ENCODE results near the gene MANEAL.

The MANEAL gene

GRCh38 chr1:37792943-37793686 lies 532 bp upstream of the MANEAL start:
- DNase-seq = no peak

DNA sequence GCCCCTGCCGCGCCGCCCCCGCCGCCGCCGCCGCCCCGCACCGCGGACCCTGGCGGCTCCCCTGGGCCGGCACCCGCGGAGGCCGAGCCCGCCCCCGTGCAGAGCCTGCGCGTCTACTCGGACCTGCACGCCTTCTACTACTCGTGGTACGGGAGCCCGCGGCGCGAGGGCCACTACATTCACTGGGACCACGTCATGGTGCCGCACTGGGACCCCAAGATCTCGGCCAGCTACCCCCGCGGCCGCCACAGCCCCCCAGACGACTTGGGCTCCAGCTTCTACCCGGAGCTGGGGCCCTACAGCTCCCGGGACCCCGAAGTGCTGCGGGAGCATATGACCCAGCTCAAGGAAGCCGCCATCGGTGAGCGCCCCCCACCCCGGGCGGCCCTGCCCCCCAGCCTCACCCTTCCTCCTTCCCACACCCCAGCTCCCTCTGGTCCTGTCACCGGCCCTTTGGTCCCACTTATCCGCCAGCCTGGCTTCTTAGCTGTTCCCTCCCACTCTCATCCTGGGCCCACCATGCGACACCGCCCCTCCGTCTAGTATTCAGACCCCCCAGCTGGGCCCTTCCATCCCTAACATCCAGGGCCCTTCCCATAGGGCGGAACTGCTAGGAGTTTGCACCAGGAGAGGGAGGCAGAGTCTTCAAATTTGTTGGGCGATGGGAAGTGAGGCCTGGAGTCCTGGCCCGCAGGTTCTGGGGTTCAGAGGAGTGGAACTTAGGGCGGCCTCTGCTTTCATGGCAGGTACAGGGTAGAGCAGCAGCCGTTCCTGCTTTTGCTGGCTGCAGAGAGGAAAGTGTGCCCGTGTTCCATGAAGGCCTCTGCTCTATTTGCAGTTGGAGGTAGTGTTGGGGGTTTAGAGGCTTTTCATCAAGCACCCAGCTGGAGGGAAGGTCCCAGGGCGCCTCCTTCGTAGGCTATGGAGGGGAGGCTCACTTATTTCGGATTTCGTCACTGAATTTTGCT lies 1.0 kb downstream of the MANEAL start:
- DNase-seq = no peak

GRCh38 chr1:37795340-37796125 lies 1.9 kb downstream of the MANEAL start:
- peak in 2 of 4 experiments; percentile 6 to 23 for DNase-seq

DNA sequence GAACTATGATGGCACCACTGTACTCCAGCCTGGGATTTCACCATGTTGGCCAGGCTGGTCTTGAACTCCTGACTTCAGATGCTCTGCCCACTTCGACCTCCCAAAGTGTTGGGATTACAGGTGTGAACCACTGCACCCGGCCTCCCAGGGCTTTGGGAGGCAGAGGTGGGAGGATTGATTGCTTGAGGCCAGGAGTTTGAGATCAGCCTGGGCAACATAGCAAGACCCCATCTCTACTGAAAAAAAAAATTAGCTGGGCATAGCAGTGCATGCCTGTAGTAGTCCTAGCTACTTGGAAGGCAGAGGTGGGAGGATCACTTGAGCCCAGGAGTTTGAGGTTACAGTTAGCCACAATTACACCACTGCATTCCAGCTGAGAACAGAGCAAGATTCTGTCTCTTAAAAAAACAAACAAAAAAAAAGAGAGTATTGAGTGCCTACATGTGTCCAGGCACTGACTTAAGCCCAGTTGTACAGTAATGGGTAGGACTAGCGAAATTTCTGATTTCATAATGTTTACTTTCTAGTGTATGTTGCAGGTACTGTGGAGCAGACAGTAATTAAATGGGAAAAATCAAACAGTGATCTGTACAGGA lies 4.2 kb downstream of the MANEAL start:
- DNase-seq = no peak

DNA sequence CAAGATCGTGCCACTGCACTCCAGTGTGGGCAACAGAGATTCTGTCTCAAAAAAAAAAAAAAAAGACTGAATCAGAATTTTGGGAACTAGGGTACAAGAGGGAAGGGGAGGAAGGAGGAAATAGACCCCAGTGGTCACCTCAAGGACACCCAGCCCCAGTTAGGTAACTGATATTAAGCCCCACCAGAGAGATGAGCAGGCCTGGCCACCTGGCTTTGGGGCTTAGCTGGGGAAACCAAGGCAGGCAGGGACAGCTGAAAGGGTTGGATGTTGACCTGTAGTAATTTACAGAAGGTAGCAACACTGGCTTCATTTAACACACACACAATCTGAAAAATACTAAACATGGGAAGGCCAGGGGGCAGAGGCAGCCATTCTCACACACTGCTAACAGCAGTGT lies 8.8 kb downstream of the MANEAL start:
- no peak for DNase-seq

DNA sequence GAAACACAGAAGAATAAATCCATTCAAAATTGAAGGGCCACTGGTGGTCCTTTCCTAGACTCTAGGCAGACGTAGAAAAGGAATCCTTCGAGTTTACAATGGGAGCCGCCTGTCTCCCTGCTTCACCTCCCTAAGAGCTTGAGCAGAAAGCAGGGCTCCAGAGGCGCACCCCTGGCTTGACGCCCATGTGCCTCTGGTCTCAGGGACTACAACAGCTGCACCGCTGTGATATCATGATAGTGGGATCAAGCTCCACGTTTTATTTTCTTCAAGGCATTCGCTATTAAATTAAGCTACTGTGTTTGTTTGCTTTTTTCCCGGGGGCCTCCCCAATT lies 13.5 kb downstream of the MANEAL start:
- DNase-seq = no peak

DNA sequence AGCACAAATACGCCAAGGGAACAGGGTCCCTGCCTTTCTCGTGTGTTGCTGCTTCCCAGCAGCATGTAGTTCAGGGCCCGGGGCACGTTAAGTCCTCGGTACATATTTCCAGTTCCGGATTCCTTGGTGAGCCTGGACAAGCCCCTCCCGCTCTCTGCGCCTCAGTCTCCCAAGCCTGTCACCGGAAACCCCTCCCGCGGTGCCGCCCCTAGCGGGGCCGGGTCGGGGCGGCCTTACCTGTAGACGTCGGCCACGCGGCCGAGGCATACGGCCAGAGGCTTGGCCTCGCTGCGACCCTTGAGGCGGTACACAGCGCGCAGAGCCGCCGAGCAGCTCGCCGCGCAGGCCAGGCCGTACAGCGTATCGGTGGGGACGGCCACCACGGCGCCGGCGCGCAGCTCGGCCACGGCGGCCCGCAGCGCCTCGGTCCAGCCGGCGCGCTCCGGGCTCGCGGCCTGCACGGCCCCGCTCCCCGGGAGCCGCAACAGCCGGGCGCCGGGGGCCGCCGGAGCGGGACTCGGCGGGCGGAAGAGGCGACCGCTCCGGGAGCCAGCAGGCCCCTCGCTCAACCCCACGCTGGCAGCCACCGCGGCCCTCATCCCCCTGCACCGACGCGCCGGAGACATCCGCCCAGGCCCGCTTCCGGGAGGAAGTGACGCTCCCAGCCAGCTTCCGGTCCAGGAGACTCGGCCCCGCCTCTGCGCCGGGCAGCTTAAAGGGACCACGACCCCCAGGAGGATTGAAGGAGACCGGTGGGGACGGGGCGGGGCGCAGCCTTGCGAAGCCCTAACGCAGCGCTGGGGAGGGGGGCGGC lies 14.1 kb downstream of the MANEAL start, which contains the start of the genes C1orf122 and YRDC:
Gene C1orf122, plus strand, starts transcription at position 236 of the 814 bp plus-strand sequence. CDS start 615 bp downstream, outside the sequence.
Gene YRDC, minus strand, starts transcription at position 654 of the 814 bp plus-strand sequence. Its CDS starts 28 bp downstream, at position 626.
- DNase-seq = peak; percentile 73 to 89 (median 84)

DNA sequence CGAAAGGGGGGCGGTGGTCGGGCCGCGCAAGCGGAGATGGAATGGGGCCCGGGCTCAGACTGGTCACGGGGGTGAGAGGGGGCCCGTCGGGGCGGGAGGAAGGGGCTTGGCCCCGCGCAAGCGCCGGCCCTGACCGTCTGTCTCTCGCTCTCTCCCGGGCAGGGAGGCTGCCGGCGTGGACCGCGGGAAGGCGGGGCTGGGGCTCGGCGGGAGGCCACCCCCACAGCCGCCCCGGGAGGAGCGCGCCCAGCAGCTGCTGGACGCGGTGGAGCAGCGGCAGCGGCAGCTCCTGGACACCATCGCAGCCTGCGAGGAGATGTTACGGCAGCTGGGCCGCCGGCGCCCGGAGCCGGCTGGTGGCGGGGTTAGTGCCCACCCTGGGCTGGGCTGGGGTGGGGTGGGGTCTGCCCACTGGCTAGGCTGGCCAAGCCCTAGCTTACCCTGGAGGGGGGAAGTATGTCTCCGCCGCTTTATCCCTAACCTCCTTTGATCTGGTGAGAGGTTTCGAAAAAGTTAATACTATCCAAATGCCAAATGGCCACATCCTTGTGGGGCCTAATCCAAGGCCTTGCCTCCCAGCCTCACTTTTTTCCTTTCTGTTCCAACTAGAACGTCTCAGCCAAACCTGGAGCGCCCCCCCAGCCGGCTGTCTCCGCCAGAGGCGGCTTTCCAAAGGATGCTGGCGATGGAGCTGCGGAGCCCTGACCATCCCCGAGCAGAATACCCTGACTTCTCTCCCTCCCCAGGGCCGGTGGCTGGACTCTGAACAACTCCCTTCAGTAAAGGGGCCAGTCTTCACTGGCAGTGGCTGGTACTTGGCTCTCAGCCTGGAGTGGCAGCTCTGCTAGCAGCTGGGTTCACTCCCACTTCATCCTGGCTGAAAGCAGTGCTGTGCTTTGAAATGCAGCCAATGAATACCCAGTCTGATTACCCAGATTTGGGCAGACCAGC lies 15.0 kb downstream of the MANEAL start:
- DNase-seq = peak in 2 of 4 experiments; percentile 32 to 39

DNA sequence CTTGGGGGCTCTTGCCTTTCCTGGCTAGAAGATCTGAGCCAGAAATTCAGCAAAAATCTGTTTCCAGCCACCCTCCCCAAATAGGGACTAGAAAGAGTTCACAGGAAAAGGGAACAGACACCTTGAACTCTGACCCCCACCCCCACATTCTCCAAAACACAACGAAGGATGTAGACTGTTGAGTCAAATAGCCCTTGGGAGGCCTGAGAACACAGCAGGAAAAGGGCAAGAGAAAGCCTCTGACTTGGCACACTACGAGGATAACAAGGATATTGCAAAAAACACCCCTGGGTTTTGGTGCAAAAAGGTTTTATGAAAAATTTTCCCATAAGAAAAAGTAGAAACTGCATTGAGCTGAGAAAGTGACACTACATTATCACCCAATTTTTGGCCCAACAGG lies 16.3 kb downstream of the MANEAL start:
- DNase-seq = no peak

GRCh38 chr1:37811027-37811655 lies 17.5 kb downstream of the MANEAL start:
- peak in 3 of 4 experiments; percentile 28 to 46 (median 41) for DNase-seq

DNA sequence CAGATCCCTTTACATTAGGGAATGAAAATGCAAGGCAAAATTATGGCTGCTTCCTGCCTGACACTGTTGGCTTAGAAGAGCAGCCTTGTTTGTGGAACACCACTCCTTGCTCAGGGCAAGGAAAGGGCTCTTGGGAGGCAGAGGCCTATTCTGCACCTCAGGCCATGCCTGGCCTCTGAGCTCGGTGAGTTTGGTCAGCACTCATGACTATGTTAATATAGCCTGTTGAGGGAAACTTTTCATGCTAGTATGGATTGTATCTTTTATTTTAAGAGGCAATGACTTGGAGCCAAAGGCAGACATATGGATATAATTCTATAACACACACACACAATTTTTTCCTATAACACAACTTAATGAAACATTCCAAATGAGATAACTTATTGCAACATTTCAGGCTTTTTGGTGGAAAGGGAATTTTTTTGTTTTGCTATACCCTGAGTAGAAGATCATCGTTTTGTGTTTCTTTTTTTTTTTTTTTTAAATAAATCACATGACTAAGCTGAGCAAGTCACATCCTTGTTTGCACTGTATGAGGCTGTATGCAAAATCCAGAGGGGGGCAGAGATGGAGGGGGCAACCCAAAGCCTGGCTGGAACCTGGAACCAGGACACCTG lies 20.0 kb downstream of the MANEAL start:
- DNase-seq = no peak

DNA sequence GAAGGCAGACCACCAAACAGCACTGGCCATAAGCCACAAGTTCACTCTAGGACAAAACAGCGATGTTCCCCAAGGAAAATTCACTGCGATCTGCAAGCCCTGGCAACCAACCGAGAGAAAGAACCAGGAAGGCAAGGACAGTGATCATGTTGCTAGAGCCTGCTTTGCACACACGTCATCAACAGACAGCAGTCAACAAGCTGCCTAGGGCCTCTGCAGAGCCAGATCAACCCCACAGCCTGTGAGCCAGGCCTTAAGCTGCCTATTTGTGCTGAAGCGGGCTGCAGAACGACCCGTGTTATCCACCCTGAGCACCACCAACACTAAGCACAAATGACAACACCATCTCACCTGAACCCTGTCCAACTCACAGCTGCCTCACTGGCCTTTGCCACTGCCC lies 20.6 kb downstream of the MANEAL start:
- DNase-seq = no peak

- DNase-seq = no peak
These were observed 23.8 kb downstream of the MANEAL start for GRCh38 chr1:37817481-37817880.

GRCh38 chr1:37821481-37821880 lies 27.8 kb downstream of the MANEAL start:
- DNase-seq = no peak

DNA sequence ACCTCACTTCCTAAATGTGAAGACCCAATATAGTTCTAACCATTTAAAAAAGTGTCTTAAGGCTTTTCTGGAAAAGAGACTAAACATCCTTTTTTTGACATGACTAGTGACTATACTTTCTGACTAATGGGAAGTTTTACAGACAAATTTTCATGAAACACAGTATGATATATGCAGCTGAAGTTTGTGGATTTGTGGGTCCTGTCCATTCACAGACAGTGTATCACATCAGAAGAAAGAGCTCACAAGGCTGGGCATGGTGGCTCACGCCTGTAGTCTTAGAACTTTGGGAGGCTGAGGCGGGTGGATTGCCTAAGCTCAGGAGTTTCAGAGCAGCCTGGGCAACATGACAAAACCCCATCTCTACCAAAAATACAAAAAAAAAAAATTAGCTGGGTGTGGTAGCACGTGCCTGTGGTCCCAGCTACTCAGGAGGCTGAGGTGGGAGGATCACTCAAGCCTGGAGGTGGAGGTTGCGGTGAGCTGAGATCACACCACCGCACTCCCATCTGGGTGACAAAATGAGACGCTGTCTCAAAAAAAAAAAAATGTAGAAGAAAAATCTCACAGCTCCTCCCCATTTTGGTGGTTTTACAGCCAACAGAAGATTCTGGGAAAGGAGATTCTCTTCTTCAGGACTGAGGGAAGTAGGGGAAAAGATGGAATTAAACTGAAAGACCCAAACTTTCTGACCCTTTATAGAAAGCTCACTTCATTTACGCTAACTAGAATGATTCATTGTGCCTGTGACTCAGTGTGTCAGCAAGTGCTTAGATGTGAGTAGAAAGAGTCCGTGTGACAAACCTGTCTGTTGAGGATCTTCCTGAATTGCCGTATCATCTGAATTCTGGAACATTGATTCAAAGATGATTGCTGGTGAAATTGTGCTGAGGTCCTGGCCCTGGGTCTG lies 29.5 kb downstream of the MANEAL start:
- DNase-seq = no peak

- no peak for DNase-seq
These were observed 30.4 kb downstream of the MANEAL start for GRCh38 chr1:37824001-37824400.

GRCh38 chr1:37825506-37825905 lies 31.9 kb downstream of the MANEAL start:
- DNase-seq = no peak

- DNase-seq = no peak
These were observed 34.9 kb downstream of the MANEAL start for GRCh38 chr1:37828410-37829074.
